Cerebellar cortex (tissue), 1 donor: Measurements from ENCODE around the gene GPR152.
A peak's percentile ranks its signal among the peaks of the same experiment; 100 is the strongest.
"Not testable (repeated sequence)": the region's sequence is repeated elsewhere in the genome, so short reads cannot be mapped to it uniquely, and the experiment has no call there.

Experiments used
- DNase-seq: peaks from one replicate; pipeline ENCODE4 v3.0.0-alpha.2; 2015; ENCODE audit warnings: low spot score

GPR152 gene

DNA sequence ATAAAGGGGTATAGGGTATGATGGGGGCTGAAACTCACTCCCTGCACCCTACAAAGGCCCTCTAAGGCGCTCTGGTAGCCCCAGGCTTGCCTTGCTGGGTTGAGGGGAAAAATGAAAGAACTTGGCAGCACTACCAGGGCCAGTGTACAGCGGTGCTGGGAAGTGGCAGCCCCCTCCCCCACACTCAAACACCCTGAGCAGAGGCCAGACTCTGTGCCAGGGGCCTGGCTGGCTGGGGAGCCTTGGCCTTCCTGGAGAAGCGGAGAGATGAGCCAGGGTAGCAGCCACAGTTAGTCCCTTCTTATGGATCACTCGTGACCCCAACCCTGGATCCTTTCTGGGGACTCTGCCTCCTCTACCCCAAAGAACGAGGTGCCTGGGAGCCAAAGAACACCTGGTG lies 13.8 kb upstream of the GPR152 start:
- no peak for DNase-seq

DNA sequence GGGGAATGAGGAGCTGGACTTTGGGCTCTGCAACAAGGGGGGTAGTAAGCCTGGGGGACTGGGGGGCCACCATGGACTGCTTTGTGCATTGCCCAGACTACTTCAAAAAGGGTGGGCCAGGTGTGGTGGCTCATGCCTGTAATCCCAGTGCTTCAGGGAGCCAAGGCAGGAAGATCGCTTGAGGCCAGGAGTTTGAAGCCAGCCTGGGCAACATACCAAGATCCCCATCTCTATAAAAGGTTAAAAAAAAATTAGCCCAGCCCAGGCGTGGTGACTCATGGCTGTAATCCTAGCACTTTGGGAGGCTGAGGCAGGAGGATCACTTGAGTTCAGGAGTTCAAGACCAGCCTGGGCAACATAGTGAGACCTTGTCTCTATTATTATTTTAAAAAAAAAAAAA lies 13.0 kb upstream of the GPR152 start:
- not testable (repeated sequence) for DNase-seq

DNA sequence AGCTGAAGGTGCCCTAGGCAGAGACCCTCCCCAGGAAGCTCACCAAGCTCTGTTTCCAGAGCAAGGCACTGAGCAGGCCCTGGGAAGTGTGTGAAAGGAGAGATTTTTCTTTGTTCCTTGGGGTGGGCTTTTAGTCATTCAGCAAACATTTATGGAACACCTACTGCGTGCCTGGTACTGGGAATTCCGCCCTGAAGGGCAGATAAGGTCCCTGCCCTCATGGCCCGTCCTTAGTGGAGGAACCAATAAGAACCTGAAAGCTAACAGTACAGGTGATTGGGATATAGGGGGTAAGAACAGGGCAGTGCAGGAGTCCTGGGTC lies 12.6 kb upstream of the GPR152 start:
- no peak for DNase-seq

DNA sequence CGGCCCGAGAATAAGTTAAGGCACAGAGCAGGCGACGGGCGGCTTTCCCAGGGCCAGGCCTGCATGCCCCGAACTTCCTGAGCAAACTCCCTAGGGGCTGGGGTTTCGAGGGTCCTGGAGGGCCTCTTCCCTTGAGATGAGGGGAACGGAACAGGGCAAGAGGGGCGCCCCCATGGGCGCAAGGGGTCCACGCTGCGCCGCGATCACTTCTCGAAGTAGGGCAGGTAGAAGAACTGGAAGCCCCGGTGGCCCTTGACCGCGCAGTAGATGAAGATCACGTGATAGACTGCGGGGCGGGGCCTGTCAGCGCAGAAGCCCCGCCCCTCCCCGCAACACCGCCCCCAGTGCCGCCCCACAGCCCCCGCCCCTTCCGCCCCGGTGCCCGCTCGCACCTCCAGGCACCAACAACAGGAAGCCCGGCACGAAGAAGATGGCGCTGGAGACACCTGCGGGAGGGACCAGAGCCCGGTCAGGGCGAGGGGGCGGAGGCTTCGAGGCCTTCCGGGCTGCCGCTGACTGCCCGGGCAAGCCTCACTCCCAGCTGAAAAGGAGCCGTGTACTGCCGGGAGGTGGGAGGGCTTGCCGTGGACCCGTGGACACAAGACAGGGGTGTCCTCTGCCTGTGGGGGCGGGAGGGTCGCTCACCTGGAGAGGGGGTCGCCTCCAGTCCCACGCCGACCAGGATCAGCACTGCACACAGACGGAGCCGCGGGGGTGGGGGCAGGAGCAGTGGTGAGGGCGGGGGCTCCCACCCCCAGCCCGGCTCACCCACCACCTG lies 12.1 kb upstream of the GPR152 start:
- peak; percentile 81 for DNase-seq

DNA sequence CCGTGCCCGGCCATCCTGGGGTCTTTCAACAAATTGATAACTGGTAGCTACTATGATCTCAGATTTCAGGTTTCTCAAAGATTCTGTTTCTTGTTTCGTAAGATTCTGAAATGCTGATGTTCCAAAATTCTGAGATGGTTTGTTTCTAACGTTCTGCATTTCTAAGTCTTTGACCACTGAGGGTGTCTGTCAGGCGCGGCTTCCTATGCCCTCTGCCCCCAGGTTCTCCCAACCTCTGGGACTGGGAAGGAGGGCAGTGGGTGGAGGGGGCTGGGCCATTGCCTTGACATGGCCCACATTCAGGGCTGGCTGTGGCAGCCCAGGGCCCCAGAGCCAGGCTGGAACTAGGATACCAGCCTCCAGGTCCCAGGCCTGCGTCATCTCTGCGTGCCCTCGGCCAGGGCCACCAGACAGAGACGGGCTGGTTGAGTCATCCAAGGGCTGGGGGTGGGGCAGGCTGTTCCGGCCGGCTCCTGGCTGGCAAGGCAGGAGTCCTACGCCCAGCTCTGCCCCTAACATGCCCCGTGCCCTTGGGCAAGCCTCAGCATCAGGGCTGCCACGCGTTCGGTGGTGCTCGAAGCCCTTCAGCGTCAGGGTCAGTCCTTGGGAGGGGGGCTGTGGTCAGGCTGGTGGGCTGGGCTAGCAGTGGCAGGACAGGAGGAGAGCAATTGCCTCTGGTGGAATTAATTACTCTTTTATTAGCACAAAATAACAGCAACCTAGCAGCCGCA lies 11.3 kb upstream of the GPR152 start:
- no peak for DNase-seq

DNA sequence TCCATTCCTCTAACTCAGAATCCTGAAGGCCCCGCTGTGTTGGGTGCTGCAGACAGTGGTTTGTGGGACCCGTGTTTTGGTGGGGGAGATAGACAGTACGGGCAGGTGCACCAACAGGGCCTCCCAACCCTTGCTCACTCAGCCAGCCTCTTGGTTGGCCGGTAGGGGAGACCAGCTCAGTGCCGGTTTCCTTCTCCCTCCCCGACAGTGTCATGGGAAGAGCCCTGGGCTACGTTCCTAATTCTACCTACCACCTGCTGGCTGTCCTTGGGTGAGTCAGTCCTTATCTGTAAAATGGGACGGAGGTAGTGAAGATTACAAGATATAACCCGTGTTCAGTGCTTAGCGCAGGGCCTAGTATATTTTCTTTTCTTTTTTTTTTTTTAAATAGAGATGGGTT lies 10.7 kb upstream of the GPR152 start:
- no peak for DNase-seq

DNA sequence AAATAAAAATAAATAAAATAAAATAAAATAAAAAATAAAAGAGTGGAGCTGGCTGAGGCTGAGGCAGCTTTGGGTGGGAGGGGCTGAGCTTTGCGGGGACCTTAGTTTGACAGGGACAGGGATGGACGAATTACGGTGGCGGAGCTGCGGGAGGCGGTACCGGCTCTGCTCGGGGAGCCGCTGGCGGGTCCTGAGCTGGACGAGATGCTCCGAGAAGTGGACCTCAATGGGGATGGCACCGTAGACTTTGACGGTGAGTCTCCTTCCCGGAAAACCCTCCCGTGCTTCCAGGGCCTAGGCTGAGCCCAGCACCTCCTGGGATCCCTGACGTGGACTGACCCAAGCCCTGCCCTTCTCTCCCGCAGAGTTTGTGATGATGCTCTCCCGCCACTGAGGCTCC lies 5.7 kb upstream of the GPR152 start:
- DNase-seq = no peak

DNA sequence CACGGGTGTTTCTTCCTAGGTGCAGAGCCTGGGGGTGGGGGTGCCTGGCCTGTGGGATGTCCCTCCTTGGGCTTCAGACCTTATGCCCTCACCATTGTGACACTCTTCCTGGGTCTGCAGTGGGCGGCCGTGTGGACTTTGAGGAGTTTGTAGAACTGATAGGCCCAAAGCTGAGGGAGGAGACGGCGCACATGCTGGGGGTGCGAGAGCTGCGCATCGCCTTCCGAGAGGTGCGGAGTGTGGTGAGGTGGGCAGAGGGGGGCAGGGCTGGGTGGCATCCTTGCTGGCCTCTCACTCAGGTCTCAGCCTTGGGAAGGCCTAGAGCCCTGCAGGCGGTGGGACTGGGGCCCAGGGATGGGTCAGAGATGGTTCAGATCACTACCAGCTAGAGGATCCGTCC lies 4.9 kb upstream of the GPR152 start:
- no peak for DNase-seq

DNA sequence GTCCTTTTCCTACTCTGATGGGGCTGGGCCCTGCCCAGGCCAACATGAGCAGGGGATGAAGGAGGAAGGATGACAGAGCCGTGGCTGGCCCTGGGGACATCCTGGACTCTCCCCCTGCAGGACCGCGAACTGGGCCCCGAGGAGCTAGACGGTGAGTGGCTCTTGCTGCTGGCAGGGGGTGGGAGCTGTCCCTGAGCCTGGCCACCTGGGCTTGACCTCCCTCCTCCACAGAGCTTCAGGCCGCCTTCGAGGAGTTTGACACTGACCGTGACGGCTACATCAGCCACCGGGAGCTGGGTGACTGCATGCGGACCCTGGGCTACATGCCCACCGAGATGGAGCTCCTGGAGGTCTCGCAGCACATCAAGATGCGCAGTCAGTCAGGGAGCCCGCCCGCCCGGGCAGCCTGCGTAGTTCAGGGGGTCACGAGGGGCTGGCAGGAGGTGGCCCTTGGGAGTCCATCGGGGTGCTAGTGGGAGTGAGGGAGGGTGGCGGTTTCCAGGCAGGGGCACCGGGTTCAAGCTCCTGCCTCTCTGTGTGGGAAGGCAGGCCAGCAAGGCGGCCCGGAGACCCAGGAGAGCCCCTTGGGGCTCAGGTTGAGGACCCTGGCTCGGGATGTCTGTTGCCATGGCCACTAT lies 3.7 kb upstream of the GPR152 start:
- DNase-seq = no peak

DNA sequence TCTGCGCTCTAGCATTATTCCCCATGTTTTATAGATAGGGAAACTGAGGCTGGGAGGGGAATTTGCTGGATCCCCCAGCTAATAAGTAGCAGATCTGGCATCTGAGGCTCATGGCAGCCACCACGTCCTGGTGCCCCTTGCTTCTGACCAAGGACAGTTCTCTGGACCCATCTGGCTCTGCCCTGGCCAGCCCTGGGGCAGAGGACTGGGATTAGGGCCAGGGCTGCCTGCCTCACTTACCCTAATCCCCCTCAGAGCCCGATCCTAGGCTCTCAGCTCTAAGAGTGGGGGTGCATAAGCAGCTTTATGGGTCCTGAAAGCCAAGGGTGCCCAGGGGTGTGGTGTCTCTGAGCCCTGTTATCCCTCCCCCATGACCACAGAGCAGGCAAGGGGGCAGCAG lies 2.5 kb upstream of the GPR152 start, which contains the start of gene CABP4:
CABP4 (plus strand) TSS at position 301 of the 400 bp plus-strand sequence; CDS start at position 371, 70 bp downstream.
- no peak for DNase-seq

DNA sequence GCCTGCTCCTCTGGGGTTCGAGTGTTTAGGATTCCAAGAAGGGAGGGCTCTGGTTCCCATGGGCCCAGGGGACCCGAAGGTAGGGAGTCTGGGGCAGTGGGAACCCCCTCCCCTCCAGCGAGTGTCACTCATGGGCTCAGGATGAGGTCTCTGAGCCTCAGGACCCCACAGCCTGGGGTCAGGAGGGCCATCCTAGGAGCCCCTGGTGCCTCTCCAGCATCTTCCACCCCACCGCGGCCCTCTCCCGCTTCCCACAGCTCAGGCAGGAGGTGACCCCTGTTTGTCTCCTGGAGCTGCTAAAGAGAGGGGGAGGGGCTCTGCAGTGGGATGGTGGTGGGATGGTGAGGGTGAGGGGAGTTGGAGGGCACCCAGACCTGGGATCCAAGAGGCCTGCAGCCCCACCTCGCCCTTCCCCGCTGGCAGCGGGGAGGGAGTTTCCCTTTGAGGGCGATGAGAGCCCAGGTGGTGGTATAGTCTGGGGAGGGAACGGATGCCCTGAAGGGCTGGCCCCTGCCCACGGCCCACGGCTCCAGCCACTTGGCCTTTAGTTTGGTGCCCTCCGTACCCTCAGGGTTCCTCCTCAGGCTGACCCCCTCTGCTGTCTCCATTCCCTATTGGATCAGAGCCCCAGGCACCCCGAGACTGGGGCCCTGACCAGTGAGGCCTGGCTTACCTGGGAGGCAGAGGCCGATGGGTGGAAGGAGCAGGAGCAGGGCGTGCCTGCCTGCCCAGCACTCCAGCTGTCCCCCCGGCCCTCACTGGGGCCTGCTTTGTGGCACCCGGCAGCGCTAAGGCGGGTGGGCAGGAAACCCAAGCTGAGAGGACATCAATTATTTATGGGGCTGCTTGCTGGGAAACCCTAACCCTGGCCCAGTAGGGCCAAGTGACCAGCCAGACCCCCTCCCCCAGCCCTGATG lies 1.5 kb upstream of the GPR152 start:
- no peak for DNase-seq

DNA sequence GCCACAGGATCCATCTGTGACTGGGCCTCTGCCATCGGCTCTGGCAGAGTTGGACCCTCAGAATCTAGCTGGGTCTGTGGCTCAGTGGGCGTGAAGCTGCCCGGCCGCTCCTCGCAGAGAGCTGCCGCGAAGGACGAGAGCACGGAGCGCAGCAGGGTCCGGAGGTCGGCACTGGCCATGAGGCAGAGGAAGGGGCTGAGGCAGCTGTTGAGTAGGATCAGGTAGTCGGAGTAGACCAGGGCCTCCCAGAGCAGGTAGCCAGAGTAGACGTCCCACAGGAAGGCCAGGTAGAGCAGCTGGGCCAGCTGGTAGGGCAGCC lies 912 bp downstream of the GPR152 start:
- no peak for DNase-seq

DNA sequence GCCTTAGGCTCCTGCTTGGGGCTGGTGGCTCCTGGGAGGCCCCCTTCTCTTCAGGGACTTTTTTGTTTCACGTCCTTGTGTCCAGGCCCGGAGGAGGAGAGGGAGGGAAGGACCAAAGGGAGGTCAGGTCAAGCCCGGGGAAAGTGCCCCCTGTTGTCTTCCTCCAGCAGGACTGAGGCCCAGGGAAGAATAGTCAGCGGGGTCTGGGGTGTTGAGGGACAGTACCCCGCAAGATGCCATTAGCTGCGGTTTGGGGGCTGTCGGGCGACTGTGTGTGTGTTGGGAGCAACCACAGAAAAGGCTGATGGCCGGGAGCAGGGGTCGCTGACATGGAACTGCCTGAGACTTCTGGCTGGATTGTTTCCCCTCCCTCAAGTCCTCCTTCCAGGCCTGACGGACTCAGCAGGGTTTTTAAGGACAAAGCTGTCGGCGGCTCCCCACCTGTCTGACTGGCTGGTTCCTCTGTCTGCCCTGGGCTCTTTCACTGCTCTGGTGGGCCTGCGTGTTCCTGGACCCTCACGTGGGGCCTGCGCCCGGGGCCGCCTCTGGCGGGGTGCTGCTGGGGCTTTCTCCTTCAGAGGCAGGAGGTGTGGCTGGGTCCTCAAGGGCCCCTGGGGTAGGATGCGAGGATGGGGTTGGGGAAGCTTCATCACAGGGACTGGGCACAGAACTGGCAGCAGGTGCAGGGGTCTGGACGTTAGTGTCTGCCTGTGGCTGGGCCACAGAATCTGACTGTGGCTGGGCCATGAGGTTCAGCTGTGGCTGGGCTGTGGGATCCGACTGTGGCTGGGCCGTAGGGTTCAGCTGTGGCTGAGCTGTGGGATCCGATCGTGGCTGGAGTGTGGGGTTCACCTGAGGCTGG lies 1.5 kb downstream of the GPR152 start:
- DNase-seq = no peak

DNA sequence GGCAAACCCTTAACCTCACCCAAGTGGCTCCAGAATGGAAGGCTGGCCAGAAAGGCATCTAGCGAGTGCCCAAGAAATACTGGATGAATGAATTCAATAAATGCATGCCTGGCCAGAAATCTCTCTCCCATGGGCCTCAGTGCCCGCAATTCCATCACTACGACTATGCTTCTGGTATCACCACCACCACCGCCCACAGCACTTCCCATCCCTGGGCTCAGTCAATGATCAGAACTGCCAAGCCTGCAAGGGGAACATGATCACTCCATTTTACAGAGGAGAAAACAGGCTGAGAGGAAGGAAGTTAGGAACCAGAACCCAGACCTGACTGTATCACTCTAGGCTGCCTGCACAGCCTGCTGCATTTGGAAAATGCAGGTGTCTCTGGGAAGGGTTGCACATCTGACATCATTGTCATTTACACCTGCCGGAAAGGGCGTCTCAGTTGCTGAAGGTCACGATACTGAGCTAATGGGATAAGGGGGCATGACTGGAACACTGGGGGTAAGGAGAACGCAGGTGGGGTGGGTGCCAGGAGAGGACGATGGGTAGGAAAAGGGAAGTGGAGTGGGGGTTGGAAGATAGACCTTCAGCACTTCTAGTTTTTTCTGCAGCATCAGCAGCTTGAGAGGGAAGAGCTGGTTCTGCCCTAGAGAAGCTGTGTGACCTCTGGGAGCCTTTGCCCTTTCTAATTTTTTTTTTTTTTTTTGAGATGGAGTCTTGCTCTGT lies 3.2 kb downstream of the GPR152 start:
- DNase-seq = no peak

DNA sequence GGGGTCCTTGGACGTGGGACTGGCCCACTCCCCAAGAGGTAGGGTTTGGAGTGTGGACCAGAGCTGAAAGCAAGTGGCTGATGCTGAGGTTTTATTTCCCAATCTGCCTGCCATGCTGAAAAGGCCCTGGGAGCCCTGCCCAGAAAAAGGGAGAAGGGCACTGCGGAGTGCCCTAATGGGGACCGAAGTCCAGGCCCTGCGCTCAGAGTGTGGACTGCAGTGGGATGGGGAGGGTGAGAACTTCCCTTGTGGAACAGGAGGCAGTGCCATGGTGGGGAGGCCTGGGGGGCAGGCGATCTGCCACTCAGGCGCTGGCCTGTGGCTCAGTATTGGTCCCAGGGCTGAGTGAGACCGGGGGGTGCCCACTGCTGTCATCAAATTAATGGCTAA lies 4.3 kb downstream of the GPR152 start:
- DNase-seq = no peak

DNA sequence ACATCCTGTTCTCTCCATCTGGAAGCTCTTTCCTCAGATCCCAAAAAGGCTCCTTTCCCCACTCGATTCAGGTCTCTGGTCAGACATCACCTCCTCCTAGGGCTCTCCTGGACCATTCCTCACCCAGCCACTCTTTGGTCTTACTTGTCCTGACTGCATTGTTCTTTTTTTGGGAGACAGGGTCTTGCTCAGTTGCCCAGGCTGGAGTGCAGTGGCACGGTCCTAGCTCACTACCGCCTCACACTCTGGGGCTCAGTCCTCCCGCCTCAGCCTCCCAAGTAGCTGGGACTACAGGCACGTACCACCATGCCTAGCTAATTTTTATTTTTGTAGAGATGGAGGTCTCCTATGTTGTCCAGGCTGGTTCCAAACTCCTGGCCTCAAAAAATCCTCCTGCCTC lies 7.0 kb downstream of the GPR152 start:
- DNase-seq = no peak

DNA sequence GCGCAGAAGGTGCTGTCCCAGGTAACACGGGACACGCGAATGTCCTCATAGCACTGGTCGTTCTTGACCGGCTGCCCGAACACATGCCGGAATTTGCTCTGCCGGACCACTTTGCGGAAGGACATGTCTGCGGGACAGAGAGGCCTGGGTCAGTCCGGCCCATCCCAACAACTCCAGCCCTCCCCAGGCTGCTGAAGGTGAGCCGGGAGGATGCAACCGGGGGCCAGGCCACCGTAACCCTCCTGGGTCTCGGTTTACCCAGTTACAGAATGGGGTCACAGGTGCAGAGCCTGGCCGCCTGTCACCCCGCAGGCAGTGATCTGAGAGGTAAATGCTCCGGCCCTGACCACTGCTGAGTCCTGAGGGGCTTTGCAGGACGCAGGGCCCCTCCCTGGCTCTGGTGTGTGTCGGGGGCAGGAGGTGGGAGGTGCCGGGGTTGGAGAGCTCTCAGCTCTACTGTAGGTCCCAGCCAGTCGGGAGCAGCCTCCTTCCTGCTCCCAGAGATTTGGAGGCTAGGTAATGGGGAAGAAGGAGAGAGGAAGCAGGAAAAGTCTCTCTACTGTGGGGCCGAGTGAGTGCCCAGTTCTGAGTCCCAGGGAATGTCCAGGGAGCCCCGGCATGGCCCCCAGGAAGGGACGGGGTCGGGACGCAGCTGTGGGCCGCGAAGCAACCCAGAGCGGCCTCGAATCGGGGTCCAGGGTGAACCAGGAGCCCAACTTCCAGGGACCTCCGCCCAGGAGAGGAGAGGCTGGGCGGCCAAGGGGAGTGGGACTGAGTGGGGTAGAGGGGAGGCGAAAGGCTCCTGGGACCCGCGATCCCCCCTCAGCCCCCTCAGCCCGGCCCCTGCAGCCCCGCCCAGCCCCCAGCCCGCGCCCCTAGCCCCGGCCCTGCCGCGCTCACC lies 9.8 kb downstream of the GPR152 start:
- DNase-seq = no peak

DNA sequence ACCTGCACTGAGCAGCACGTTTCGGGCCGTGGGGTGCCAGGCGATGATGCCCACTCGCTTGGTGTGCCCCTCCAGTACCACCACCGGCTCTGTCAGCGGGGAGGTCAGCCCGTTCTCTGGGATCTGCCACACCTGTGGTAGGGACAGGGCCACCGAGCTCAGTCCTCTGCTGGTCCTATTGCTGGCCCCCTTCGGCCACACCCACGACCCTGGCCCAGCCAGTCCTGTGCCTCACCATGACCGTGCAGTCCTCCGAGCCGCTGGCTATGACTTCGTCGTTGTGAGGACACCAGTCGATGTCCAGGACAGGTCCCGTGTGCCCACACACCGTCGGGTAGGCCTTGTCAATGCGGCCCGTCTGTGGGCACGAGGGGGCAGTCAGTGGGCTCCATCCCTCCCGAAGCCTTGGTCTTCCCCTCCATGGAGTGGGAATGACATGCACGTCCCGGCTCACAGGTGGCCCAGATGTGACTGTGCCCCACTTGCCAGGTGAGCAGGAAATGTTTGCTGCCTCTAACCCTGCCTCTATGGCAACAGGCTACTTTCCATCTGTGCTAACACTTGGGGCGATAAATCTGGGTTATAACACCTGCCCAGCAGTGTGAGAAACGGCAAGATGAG lies 10.7 kb downstream of the GPR152 start:
- no peak for DNase-seq

DNA sequence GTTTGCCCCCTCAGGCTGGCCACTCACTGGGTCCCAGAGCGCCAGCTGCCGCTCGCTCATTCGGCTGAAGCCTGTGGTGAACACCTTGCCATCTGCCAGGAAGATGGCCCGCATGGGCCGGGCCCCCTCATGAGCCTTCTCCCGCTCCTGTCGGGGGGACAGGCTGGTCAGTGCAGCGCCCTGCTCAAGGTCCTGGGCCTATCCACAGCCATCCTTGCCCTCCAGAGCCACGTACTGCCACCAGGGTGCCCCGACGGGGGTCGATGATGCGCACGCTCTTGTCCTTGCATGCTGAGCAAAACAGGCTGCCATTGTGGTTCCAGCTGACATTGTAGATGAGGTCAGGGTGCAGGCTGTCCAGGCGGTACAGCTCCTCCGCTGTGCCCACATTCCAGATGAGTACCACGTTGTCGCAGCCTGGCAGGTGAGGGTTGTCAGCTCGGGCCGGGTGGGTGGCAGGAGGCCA lies 11.4 kb downstream of the GPR152 start:
- DNase-seq = no peak
